GM18498 (cell line): Measurements from ENCODE around the gene TMBIM6.

Experiments
- ATAC-seq: cut with Tn5 transposase; IDR thresholded peaks from one replicate; pipeline ENCODE4 v1.9.1; 2021; ENCODE audit warnings: mild to moderate bottlenecking, moderate library complexity; ENCODE audit not compliant: unreplicated experiment

The TMBIM6 gene

GRCh38 chr12:49796606-49797448 is 55.5 kb downstream of the TMBIM6 start:
- ATAC-seq: no peak

DNA sequence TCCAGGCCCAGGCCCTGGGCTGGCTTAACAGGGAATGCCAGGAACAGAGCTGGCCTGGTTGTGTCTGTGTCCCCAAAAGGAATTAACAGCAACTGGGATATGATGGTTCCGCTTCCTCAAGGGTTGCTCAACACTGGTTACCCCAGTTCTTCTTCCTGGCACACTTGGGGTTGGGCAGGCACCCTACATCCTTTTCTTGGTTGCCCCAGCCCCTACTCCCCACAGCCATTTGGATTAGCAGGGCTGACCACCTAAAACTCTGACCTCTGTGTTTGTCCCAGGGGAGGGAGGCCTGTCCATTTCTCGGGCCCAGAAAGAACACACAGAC is 56.1 kb downstream of the TMBIM6 start:
- no peak for ATAC-seq

DNA sequence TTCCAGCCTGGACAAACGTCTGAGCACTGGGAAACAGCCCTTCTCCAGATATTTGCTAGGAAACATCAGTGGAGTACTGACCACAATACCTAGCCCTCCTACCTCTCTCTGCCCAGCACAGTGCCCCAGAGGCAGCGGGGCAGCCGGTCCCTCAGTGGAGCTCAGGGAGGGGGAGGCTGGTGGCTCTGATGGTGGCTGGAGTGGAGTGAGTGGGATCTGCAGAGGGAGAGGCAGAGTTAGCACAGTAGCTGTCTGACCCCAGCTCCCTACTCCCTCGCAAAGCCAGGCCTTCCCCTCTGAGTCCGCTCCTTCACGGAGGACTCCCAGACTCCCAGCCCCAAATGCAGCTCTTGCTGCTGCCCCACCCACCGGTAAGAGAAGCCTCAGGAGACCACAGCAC is 56.9 kb downstream of the TMBIM6 start:
- ATAC-seq: no peak

DNA sequence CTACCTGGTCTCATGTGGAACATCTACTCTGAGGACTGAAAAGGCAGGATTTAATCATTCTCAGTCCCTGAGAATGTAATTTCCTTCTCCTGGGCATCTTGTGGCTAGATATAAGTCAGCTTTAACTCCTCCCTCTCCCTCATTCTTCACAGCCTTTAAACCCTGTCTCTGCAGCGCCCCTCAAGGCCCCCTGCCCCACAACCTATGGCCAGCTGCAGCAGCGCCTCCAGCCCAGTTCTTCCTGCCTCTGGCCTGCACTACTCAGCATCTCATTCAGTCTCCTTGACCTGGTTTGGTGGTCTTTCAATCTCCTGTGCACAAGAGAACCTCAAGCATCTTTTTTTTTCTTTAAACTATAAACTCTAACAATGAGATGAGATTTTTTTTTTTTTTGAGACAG is 57.6 kb downstream of the TMBIM6 start:
- no peak for ATAC-seq

GRCh38 chr12:49800421-49801140 is 59.2 kb downstream of the TMBIM6 start:
- ATAC-seq: no peak

DNA sequence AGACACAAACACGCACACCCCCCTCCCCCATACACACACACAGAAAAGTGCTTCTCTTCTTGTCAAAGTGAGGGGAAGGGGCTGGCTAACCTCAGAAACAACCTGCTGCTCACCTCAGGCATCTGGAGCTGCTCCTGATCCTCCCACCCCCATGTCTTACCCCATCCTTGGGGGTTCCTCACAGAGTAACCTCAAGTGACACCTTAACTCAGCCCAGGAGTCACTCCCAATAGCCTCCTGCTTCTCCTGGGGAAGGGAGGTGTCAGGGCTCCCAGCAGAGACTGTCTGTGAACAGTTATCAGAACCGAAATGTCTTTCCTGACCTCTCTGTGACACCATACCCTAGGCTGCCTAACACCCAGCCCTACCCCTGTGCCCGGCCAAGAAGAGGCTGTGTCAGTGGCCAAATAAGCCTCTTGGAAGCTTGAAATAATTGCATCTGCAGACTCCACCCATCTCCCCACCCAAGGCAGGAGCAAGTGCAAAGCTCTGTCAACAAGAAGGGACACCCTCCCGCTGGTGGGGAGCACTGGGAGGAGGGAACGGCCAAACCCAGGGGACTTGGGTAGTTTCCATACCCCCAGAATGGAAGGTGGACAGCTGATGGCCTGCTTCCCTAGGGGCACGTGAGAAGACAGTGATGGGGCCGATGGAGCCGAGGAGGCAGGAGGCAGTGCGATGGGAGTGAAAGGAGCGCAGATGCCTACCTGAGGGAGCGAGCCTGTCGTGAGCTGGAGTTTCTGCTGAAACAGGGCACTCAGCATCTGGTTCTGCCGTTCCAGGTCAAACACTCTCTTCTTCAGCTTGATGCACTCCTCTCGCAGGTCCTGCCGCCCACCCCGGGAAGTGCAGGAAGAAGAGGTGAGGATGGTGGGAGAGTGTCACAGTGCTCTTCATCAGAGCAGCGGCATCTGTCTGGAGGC is 60.0 kb downstream of the TMBIM6 start:
- no peak for ATAC-seq

GRCh38 chr12:49803693-49804450 is 62.5 kb downstream of the TMBIM6 start:
- ATAC-seq: no peak

GRCh38 chr12:49804821-49805220 is 63.5 kb downstream of the TMBIM6 start:
- ATAC-seq: no peak

- ATAC-seq: no peak
Measured at GRCh38 chr12:49805409-49805808, 64.1 kb downstream of the TMBIM6 start.

DNA sequence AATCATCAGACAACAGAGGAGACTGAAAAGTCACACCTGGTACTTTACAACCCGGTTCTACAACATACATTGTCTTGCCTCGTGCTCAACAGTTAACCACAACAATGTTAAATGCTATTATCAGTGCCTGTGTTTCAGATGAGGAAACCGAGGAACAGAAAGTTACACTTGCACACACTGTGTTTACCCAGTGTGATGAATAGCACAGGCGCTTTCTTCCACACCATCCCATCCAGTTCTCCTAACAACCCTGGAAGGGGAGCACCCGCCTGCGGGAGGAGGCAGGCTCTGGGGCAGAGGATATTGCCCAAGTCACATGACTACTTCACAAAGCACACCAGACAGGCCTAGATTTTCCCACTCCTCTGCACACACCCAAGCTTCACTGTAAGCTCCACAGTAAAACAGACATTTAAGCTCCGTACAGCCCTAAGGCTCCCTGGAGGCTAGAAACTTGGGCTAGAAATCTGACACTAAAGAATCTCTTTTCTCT is 65.0 kb downstream of the TMBIM6 start:
- no peak for ATAC-seq

DNA sequence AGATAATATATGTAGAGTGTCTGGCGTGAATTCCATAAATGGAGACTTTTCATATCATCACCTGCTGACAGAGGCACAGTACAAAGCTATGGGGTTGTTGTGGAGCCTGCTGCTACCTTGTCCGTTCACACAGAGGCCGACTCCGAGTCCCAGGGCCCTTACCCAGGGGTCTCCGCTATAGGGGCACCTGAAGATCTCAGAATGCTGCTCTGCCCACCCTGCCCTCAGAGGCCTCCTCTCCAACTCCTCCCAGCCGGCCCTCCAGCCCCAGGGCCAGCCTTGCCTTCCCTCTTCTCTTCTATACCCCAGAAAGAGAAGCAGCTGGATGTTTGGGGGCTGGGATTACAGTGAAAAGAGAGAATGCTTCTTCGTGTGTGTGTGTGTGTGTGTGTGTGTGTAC is 65.5 kb downstream of the TMBIM6 start:
- ATAC-seq: no peak

DNA sequence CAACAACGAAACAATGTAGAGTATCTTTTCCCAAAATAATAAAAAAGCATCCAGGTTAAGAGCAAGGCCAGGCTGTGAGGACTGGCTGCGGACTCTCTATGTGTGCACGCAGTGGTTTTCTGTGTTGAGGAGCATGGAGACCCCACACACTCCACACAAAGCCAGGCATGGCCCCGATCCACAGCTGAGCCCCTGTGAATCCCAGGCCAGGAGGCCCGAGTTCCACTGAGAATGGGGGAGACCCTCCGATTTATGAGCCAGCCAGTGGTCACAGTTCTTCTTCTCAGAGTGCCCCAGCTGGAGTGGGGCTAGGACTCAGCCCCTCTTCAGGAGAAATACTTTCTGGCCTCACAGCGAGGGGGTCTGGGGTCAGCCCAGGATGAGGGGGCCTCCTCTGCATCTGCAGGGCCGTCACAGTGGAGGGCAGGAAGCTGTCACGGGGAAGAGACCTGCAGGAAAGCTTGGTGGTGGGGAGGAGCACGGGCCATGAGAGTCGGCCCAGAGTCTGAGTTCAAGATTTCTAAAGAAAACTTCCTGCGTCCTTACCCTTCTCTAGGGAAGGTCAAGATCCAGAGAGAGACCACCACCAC is 66.7 kb downstream of the TMBIM6 start:
- no peak for ATAC-seq

DNA sequence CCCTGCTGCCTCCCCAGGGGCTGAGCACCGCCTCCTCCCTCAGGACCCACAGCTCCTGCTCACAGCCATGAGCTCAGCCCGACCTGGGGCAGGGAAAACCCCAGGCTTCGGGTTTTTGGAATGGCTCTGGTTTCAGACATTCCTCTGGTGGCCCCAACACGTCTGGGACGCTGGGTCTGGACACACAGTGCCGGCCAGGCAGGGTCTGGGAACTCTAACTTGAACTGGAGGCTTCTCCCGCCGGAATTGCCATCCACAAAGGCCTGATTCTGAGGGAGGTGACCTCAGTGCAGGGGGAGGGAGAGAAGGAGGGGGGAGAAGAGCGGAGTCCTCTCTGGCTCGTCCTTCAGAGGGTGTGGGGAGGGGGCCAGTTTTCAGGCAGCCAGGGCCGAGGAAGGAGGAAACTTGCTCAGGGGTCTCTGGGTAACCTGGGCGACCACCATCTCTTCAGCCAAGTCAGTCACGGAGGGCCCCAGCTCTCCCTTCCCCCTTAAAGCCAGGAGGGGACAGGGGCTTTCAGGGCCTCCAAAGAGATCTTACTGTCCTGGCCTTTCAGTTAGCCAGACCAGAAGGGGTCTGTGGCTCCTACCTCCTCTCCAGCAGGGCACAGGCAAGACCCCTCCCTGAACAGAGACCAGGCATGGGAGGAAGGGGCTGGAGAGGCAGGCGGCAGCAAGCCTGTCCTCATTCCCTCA is 67.5 kb downstream of the TMBIM6 start:
- ATAC-seq: no peak

DNA sequence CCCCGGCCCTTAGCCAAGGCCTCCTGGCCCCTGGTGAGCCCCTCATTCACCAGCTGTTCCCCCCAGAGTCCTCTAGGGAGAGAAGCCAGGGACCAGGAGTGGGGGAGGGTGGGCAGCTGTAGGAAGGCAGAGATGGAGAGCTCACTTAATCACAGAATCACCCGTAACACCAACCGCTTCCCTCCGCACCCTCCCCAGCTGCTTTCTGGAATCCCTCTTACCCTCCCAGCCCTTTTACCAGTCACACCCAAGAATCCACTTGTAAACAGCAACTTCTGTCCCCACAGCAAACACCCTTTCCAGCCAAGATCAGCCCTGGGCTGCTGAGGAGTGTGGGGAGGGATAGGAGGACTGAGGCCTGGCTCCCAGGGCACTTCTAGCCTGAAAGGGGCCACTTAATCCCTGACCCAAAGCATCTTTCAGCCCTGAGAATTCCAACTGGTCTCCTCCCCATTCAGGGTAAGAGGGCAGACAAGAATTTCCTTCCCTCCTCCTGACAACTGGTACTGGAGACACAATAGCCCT is 68.1 kb downstream of the TMBIM6 start:
- ATAC-seq: no peak

DNA sequence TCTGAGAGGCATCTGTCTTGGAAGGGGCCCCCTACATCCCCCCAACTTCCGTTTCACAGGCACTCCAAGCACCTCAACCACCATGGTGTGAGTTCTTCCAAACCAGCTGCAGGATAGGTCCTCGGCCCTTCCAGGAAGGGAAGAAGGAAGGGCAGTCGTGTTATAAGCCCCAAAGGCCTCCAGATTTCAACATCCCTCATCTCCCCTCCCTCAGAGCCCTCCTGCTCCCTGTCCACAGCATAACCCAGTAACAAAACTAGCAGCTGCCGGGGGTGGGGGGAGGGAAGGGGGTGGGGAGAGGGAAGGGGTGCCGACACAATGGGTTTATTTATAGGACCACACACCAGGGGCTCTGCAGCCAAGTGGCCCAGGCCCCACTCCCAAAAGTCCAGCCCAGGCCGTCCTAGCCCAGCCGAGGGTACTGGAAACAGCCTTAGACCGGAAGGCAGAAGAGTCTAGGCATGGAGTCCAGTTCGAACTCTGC is 68.6 kb downstream of the TMBIM6 start:
- no peak for ATAC-seq

DNA sequence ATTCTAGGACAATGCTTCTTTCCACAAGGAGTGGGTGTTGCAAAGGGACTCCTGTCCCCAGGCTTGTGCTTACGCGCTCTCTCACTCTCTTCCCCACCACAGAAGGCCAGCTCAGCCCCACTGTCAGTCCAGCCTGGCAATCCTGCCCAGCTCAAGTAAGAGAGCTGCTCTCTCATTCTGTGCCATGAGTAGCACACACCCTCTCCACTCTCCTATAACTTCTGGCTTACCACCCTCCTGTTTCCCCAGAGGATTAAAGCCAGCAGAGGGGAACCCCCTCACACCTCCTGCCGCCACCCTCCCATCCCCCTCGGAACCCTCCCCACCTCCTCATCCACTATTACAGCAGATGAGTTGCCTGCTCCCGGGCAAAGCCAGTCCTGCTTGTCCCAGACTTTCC is 69.8 kb downstream of the TMBIM6 start:
- no peak for ATAC-seq

- no peak for ATAC-seq
Measured at GRCh38 chr12:49811961-49812401, 70.6 kb downstream of the TMBIM6 start.

GRCh38 chr12:49813131-49813530 is 71.8 kb downstream of the TMBIM6 start:
- no peak for ATAC-seq
